SJSA1 (cell line): Measurements from ENCODE around the gene OR5L2. TPM values are rescaled to one million over a fixed set of nuclear protein-coding genes. Genes with fewer than 3 reads are reported as not detected.
"Not testable (repeated sequence)": the region's sequence is repeated elsewhere in the genome, so short reads cannot be mapped to it uniquely, and the experiment has no call there.

ENCODE experiments used
- DNase-seq, 2 experiments: peaks; one replicate each; pipeline ENCODE4 v3.0.0-alpha.2; 2015 to 2020; ENCODE audit warnings: low spot score in 2 of 2, low read depth in 1 of 2
- H3K27ac ChIP-seq: fragments of 250-450 bp; sonication (Bioruptor Pico); 2 replicates; pipeline ENCODE4 v1.5.1; 2020; ENCODE audit warnings: mild to moderate bottlenecking, moderate library complexity
- H3K27me3 ChIP-seq: fragments of 250-450 bp; sonication (Bioruptor Pico); replicated peaks from 2 replicates; pipeline ENCODE4 v1.5.1; 2020; ENCODE audit warnings: mild to moderate bottlenecking, moderate library complexity
- H3K36me3 ChIP-seq: fragments of 250-450 bp; sonication (Bioruptor Pico); 2 replicates; pipeline ENCODE4 v1.5.1; 2020; ENCODE audit warnings: mild to moderate bottlenecking
- H3K4me1 ChIP-seq: fragments of 250-450 bp; sonication (Bioruptor Pico); replicated peaks from 2 replicates; pipeline ENCODE4 v1.6.1; 2021; ENCODE audit warnings: mild to moderate bottlenecking
- H3K4me3 ChIP-seq: fragments of 250-450 bp; sonication (Bioruptor Pico); 2 replicates; pipeline ENCODE4 v1.5.1; 2020; ENCODE audit warnings: mild to moderate bottlenecking
- H3K9me3 ChIP-seq: fragments of 250-450 bp; sonication (Bioruptor Pico); replicated peaks from 2 replicates; pipeline ENCODE4 v1.5.1; 2020; ENCODE audit warnings: mild to moderate bottlenecking
- total RNA-seq: library from RNA; depleted of rRNA; stranded (reverse); fragments of >200 nt; shearing (Covaris generic); gene quantifications from 2 replicates; pipeline ENCODE4 v1.2.3, GENCODE V29; 2014; rRNA removed

The OR5L2 gene
- total RNA-seq = not detected in 2 replicates

DNA sequence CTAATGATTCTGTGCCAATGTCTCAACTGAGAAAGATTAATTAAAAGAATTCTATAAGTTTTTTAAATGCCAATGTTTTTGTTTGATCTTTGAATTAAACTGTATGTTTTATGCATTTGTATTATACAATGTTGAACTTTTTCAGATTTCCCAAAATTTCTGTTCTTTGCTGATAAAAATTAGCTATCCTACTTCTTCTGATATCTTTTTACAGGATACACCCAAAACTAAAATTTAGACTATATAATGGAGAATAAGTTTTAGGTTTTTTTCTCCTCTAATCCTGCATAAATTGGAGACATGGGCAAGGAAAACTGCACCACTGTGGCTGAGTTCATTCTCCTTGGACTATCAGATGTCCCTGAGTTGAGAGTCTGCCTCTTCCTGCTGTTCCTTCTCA lies at the start of gene OR5L2:
TSS of gene OR5L2 (plus strand) at position 301 of the 400 bp plus-strand sequence. CDS start at position 301, 0 bp downstream.
- H3K4me1 ChIP-seq = no peaks in the 10 kb centered on the region
- no peak within 1 kb of the TSS for H3K4me3 ChIP-seq
- no peak within 1 kb of the TSS for H3K27ac ChIP-seq
- H3K36me3 ChIP-seq = no peaks in the 10 kb centered on the region
- no peaks in the 10 kb centered on the region for H3K9me3 ChIP-seq
- DNase-seq = no peak
- H3K27me3 ChIP-seq = no peaks in the 10 kb centered on the region

DNA sequence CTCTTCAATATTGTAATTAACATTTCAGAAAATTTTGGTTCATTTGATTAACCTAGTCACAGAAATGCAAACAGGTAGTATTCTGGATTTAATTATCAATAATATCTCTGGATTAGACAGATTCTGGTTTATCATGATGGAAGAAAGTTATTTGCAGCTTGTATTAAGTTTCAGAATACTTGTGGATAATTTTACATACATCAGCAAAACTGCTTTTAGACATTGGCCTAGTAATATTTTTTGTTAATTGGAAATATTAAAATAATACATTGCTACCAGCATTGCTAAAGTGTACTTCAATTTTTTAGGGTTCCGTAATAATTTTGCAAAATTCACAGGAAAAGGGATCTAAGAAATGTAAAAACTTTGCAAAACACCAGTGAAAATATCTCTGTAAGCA lies 35.4 kb upstream of the OR5L2 start:
- no peaks in the 10 kb centered on the region for H3K9me3 ChIP-seq
- no peaks in the 10 kb centered on the region for H3K4me1 ChIP-seq
- H3K27ac ChIP-seq = no peak overlapping the region
- DNase-seq = no peak
- H3K36me3 ChIP-seq = no peaks in the 10 kb centered on the region
- H3K4me3 ChIP-seq = no peak overlapping the region
- no peaks in the 10 kb centered on the region for H3K27me3 ChIP-seq

DNA sequence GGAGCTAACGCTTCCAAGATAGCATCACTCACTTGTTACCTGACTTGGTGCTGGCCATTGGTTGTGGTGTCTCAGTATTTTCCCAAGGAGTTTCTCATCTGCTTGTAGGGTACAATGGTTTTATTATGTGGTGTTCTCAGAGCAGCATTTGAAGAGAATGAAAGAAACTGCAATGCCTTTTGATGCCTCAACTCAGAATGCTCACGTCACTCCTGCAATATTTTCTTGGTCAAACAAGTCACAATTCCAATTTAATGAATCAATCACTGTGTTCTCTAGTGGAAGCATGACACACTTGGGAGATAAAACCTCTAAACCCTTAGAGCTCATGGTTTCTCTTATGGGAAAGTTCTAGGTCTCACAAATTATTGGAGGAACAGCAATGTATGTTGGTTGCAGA lies 33.7 kb upstream of the OR5L2 start:
- H3K27ac ChIP-seq = no peak overlapping the region
- no peak overlapping the region for H3K4me3 ChIP-seq
- DNase-seq = no peak
- H3K27me3 ChIP-seq = no peaks in the 10 kb centered on the region
- no peaks in the 10 kb centered on the region for H3K9me3 ChIP-seq
- H3K4me1 ChIP-seq = no peaks in the 10 kb centered on the region
- H3K36me3 ChIP-seq = no peaks in the 10 kb centered on the region

DNA sequence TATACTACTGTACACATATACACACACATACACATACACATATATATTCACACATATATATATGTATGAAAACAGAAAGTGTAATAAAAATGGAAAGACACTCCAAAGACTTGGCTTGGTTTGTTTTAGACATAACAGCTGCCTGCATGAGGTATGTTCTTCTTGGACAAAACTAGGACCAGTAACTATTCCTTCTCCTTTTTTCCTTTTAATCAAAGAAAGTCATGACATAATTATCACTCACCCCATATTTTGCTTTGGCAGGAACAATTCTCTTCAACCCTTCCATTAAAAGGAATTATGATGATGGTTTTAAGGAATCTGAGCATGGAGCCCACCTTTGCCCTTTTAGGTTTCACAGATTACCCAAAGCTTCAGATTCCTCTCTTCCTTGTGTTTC lies 31.8 kb upstream of the OR5L2 start, which contains the start of gene OR5D14:
TSS of gene OR5D14 (plus strand) at position 301 of the 400 bp plus-strand sequence. CDS start at position 301, 0 bp downstream.
- no peak for DNase-seq
- Histone ChIP-seq H3K4me1 (no peaks in the 10 kb centered on the region), H3K9me3 (no peaks in the 10 kb centered on the region), H3K4me3 (no peak within 1 kb of the TSS), H3K27ac (no peak within 1 kb of the TSS), H3K36me3 (no peaks in the 10 kb centered on the region), H3K27me3 (no peaks in the 10 kb centered on the region)

DNA sequence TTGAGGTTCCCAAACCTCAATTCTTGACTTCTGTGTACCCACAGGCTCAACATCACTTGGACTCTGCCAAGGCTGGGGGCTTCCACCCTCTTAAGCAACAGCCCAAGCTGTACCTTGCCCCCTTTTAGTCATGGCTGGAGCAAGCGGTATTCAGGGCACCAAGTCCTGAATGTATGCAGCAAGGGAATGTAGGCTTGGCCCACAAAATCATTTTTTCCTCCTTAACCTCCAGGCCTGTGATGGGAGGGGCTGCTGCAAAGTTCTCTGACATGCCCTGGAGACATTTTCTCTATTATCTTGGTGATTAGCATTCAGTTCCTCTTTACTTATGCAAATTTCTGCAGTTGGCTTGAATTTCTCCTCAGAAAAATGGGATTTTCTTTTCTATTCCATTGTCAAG lies 20.8 kb upstream of the OR5L2 start:
- no peak for DNase-seq
- Histone ChIP-seq H3K27ac (no peak overlapping the region), H3K27me3 (no peaks in the 10 kb centered on the region), H3K4me3 (no peak overlapping the region), H3K4me1 (no peaks in the 10 kb centered on the region), H3K9me3 (no peaks in the 10 kb centered on the region), H3K36me3 (no peaks in the 10 kb centered on the region)

DNA sequence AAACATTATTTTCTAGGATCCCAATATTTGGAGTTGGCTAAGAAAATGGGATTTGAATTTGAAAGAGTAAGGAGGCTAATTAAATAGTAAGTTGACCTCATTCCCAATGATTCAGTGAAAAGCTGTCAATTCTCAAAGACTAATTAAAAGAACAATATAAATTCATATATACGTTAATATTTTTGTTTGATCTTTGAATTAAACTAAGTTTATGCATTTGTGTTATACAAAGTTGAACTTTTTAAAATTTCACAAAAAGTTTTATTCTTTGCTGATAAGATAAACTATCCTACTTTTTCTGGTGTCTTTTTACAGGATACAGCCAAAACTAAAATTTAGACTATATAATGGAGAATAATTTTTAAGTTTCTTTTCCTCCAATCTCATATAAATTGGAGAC lies 16.0 kb upstream of the OR5L2 start, which contains the start of gene OR5L1:
TSS of gene OR5L1 (plus strand) at position 301 of the 400 bp plus-strand sequence. CDS start 100 bp downstream, outside the sequence.
- Histone ChIP-seq H3K36me3 (no peaks in the 10 kb centered on the region), H3K4me3 (no peak within 1 kb of the TSS), H3K9me3 (no peaks in the 10 kb centered on the region), H3K27me3 (no peaks in the 10 kb centered on the region), H3K27ac (no peak within 1 kb of the TSS), H3K4me1 (no peaks in the 10 kb centered on the region)
- no peak for DNase-seq

DNA sequence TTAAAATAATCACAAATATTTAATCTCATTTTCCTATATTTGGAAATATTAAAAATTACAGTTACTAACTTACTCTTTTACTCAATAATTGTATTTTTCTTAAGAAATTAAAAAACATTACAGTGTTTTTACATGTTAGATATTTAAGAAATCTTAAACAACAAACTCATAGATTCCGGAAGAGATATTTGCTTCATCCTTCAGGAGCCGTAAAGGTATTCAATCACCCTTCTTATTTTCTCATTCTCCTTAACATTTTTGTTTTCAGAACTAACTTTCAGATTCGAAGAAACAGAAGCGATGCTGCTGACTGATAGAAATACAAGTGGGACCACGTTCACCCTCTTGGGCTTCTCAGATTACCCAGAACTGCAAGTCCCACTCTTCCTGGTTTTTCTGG lies 7.7 kb upstream of the OR5L2 start, which contains the start of gene OR5D18:
TSS of gene OR5D18 (plus strand) at position 301 of the 400 bp plus-strand sequence. CDS start at position 301, 0 bp downstream.
- no peaks in the 10 kb centered on the region for H3K36me3 ChIP-seq
- no peak for DNase-seq
- H3K4me1 ChIP-seq = no peaks in the 10 kb centered on the region
- H3K27me3 ChIP-seq = no peaks in the 10 kb centered on the region
- no peaks in the 10 kb centered on the region for H3K9me3 ChIP-seq
- no peak within 1 kb of the TSS for H3K27ac ChIP-seq
- no peak within 1 kb of the TSS for H3K4me3 ChIP-seq

DNA sequence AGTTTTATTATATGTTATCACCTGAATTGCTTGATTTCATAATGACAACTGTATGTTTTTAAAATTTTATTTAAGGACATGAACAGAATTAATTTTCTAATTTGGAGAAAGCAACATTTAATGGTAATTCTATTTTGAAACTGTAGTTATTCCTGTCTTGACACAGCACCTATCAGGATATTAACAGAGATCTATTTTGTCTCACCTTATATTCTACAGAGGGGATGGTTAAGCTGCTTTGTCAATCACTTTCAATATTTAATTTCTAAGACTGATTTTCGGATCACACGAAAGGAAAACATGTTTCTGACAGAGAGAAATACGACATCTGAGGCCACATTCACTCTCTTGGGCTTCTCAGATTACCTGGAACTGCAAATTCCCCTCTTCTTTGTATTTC lies 11.4 kb downstream of the OR5L2 start, which contains the start of gene OR5D16:
TSS of gene OR5D16 (plus strand) at position 301 of the 400 bp plus-strand sequence. CDS start at position 301, 0 bp downstream.
- Histone ChIP-seq H3K27me3 (no peaks in the 10 kb centered on the region), H3K9me3 (no peaks in the 10 kb centered on the region), H3K4me1 (no peaks in the 10 kb centered on the region), H3K36me3 (no peaks in the 10 kb centered on the region), H3K27ac (no peak within 1 kb of the TSS), H3K4me3 (no peak within 1 kb of the TSS)
- DNase-seq = no peak

DNA sequence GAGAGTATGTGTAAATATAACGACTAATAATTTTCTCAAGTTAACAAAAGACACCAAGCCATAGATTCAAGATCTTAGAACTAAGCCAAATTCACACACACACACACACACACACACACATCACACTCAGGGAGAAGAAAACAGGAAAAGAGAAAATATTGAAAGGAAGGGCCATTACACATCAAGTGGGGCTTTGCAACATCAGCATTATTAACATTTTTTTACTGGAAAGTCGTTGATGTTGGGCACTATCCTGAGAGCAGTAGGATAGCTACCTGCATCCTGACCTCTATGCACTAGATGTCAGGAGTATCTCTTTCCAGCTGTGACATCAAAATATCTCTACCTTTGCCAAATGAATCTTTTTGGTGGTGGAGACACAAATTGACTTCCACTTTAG lies 20.4 kb downstream of the OR5L2 start:
- Histone ChIP-seq H3K36me3 (no peaks in the 10 kb centered on the region), H3K27me3 (no peaks in the 10 kb centered on the region), H3K27ac (no peak overlapping the region), H3K4me3 (no peak overlapping the region), H3K4me1 (no peaks in the 10 kb centered on the region), H3K9me3 (no peaks in the 10 kb centered on the region)
- DNase-seq = no peak

DNA sequence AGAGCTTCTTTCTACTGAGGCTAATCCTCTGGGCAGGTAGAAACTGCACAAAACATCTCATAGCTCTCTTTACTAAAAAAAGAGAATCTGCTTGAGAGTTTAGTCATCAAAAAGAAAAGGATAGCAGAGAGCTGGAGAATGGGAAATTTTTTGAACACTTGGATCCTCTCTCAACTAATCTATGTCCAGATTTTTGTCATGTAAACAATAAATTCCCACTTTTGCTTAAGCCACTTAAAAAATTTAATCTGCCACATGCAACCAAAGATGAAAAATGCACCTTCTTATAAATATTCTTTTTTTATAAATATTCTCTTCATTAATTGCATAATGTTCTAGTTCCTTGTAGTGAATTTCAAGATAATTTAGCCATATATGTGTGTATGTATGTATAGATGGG lies 22.0 kb downstream of the OR5L2 start:
- H3K4me1 ChIP-seq = no peaks in the 10 kb centered on the region
- H3K9me3 ChIP-seq = no peaks in the 10 kb centered on the region
- no peaks in the 10 kb centered on the region for H3K36me3 ChIP-seq
- H3K27ac ChIP-seq = no peak overlapping the region
- DNase-seq = no peak
- no peak overlapping the region for H3K4me3 ChIP-seq
- no peaks in the 10 kb centered on the region for H3K27me3 ChIP-seq

DNA sequence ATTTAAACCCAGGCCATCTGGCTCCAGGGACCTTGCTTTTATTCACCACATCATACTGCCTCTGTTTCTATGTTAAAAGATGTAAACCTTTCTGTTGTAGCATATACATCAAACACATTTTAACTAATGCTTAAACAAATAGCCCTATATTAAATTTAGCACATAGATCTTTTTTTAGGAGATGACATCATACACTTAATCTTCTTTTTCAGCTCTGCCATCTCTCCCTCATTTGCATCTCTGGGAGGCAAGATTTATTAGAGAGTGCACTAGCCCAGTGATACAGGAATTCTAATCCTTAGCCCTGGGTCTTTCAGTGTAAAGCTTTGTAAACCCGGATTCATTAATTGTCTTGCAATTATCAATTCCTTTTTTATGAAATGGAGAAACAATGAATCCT lies 25.1 kb downstream of the OR5L2 start:
- Histone ChIP-seq H3K4me1 (no peaks in the 10 kb centered on the region), H3K9me3 (no peaks in the 10 kb centered on the region)

DNA sequence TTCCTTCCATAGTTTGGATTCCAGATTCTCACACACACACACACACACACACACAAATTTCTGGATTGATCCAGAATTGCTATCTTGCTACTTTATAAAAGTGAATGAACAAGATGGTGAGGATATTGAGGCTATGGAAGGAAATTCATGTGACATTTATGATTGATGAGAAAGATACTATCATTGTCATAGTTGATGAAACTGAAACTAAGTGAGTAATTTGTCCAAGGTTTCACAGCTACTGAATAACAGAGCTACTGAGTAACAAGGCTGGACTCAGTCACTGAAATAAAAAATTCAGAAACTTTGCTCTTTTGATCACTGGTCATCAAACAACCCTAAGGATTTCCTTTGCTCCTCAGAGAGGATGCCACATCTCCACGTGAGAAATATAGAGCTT lies 27.7 kb downstream of the OR5L2 start:
- Histone ChIP-seq H3K4me1 (no peaks in the 10 kb centered on the region), H3K4me3 (no peak overlapping the region), H3K36me3 (no peaks in the 10 kb centered on the region), H3K9me3 (no peaks in the 10 kb centered on the region), H3K27me3 (no peaks in the 10 kb centered on the region), H3K27ac (no peak overlapping the region)
- DNase-seq = no peak

More for the DNA sequence above, 25.1 kb downstream of the OR5L2 start:
- Histone ChIP-seq H3K27ac (no peak overlapping the region), H3K36me3 (no peaks in the 10 kb centered on the region), H3K4me3 (no peak overlapping the region), H3K27me3 (no peaks in the 10 kb centered on the region)
- DNase-seq = no peak

DNA sequence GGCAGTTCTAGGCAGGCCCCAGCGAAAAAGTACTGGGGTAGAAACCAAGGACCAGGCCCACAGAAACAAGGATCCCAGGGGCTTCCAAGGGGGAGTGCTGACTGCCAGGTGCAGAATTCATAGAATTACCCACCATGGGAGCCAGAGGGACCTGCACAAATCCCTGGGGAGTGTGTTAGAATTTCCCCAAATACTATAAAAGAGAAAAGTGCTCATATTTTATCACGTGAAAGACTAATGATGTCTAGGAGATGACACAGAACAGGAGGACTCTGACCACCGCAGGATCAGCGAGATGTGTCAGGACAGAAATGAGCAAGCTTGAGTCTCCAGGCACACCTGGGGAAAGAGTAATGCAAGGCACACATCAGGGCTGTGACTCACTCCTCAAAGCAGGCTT lies 40.3 kb downstream of the OR5L2 start:
- H3K27ac ChIP-seq, H3K4me3 ChIP-seq, H3K27me3 ChIP-seq, H3K4me1 ChIP-seq, H3K36me3 ChIP-seq, H3K9me3 ChIP-seq, DNase-seq: not testable (repeated sequence)

DNA sequence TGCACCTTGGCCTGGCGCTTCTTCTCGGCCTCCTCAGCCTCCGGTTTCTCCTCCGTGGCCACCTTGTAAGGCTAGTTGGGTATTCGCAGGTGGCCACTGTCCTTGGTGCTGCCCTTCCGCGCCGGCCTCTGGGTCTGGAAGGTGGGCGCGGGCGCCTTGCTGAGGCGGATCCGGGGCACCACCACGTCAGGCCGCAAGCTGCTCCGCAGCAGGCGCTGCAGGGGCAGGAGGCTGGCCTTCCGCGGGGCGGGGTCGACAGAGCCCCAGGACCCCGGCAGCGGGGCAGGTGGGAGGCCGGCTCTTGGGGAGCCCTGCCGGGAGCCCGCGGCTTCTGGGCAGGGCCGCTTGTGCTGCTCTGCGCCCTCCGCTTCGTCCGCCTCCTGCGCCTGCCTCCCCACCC lies 45.7 kb downstream of the OR5L2 start:
- not testable (repeated sequence) for H3K36me3 ChIP-seq, H3K27me3 ChIP-seq, H3K4me3 ChIP-seq, H3K4me1 ChIP-seq, DNase-seq, H3K9me3 ChIP-seq, H3K27ac ChIP-seq

DNA sequence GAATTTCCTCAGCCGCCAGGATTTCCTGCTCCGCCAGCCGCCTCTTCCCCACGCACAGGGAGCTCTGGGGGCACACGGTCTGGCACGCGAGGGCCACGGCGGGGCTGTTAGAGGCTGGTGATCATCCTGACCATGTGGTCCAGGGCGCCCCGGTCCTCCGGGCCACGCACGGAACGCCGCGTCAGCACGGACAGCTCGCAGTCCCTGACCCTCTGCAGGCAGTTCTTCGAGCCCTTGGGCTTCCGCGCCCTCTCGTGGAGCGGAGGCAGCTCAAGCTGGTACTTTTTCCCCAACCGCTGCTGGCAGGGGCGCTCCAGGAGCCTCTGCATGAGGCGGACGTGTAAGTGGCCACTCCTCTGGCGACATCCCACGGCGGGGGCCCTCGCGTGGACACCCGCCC lies 46.1 kb downstream of the OR5L2 start:
- H3K27me3 ChIP-seq, H3K9me3 ChIP-seq, H3K4me3 ChIP-seq, H3K36me3 ChIP-seq, DNase-seq, H3K27ac ChIP-seq, H3K4me1 ChIP-seq: not testable (repeated sequence)
